Mesenchymal stem cell (in vitro differentiated cells and primary cell): Measurements from ENCODE around the gene HK3.

Experiments
- DNase-seq: peaks from one replicate; pipeline ENCODE4 v3.0.0-alpha.2; 2013
- H2AFZ ChIP-seq: one replicate; pipeline ENCODE4 v1.6.1; 2013; ENCODE audit warnings: low read depth, mild to moderate bottlenecking, control low read depth, inconsistent platforms, low read length, moderate library complexity
- H2AK5ac ChIP-seq: 2 replicates; pipeline ENCODE4 v1.6.1; 2013; ENCODE audit warnings: low read length, moderate library complexity, mild to moderate bottlenecking, inconsistent platforms; ENCODE audit not compliant: severe bottlenecking
- H2BK120ac ChIP-seq: one replicate; pipeline ENCODE4 v1.6.1; 2013; ENCODE audit warnings: low read depth, mild to moderate bottlenecking, inconsistent platforms, low read length, moderate library complexity
- H2BK12ac ChIP-seq, 2 experiments: one replicate each; pipeline ENCODE4 v1.6.1; 2013; ENCODE audit warnings: inconsistent platforms in 2 of 2, low read length in 2 of 2, mild to moderate bottlenecking in 2 of 2, moderate library complexity in 2 of 2, control low read depth in 1 of 2
- H2BK15ac ChIP-seq: one replicate; pipeline ENCODE4 v1.6.1; 2013; ENCODE audit warnings: mild to moderate bottlenecking, low read depth, inconsistent platforms; ENCODE audit not compliant: poor library complexity, severe bottlenecking
- H2BK5ac ChIP-seq: 2 replicates; pipeline ENCODE4 v1.6.1; 2013; ENCODE audit warnings: low read depth, mild to moderate bottlenecking, low read length, control low read depth, inconsistent platforms; ENCODE audit not compliant: poor library complexity, severe bottlenecking
- H3K14ac ChIP-seq, 2 experiments: one replicate each; pipeline ENCODE4 v1.6.1; 2013; ENCODE audit warnings: inconsistent platforms in 2 of 2, low read length in 2 of 2, control low read depth in 1 of 2, mild to moderate bottlenecking in 1 of 2, moderate library complexity in 1 of 2
- H3K18ac ChIP-seq, 2 experiments: one replicate each; pipeline ENCODE4 v1.6.1; 2013; ENCODE audit warnings: inconsistent platforms in 2 of 2, low read length in 2 of 2, control low read depth in 1 of 2, low read depth in 1 of 2, mild to moderate bottlenecking in 1 of 2
- H3K23ac ChIP-seq, 2 experiments: one replicate each; pipeline ENCODE4 v1.6.1; 2013; ENCODE audit warnings: inconsistent platforms in 2 of 2, low read length in 2 of 2, mild to moderate bottlenecking in 2 of 2, moderate library complexity in 2 of 2, control low read depth in 1 of 2
- H3K27ac ChIP-seq: 2 replicates; pipeline ENCODE4 v1.5.1; 2013; ENCODE audit warnings: mild to moderate bottlenecking, moderate library complexity, low read length, control low read depth, inconsistent platforms; ENCODE audit not compliant: poor library complexity, severe bottlenecking
- H3K27me3 ChIP-seq, 2 experiments: 2 replicates each; pipeline versions ENCODE4 v1.6.1 to v1.7.0; 2013; ENCODE audit warnings: low read length in 2 of 2, mild to moderate bottlenecking in 2 of 2, moderate library complexity in 2 of 2, control low read depth in 1 of 2, inconsistent platforms in 1 of 2; ENCODE audit not compliant: control insufficient read depth in 1 of 2, insufficient read depth in 1 of 2
- H3K36me3 ChIP-seq, 2 experiments: 2 replicates each; pipeline versions ENCODE4 v1.6.1 to v1.7.0; 2013; ENCODE audit warnings: low read length in 2 of 2, control low read depth in 1 of 2, inconsistent platforms in 1 of 2, low read depth in 1 of 2, mild to moderate bottlenecking in 1 of 2; ENCODE audit not compliant: insufficient read depth in 2 of 2, control insufficient read depth in 1 of 2
- H3K4ac ChIP-seq, 2 experiments: one replicate each; pipeline ENCODE4 v1.6.1; 2013; ENCODE audit warnings: inconsistent platforms in 2 of 2, low read length in 2 of 2, mild to moderate bottlenecking in 2 of 2, moderate library complexity in 2 of 2, control low read depth in 1 of 2, low read depth in 1 of 2
- H3K4me1 ChIP-seq: 2 replicates; pipeline ENCODE4 v1.6.1; 2013; ENCODE audit warnings: low read depth, low read length, control low read depth; ENCODE audit not compliant: control insufficient read depth, insufficient read depth
- H3K4me2 ChIP-seq: 2 replicates; pipeline ENCODE4 v1.6.1; 2013; ENCODE audit warnings: low read length, mild to moderate bottlenecking, inconsistent platforms; ENCODE audit not compliant: poor library complexity, severe bottlenecking
- H3K4me3 ChIP-seq, 2 experiments: 2 replicates each; pipeline versions ENCODE4 v1.5.1 to v1.7.0; 2013; ENCODE audit warnings: low read length in 2 of 2, mild to moderate bottlenecking in 2 of 2, control low read depth in 1 of 2, low read depth in 1 of 2; ENCODE audit not compliant: insufficient read depth in 1 of 2
- H3K79me1 ChIP-seq: replicated peaks from 2 replicates; pipeline ENCODE4 v1.6.1; 2013; ENCODE audit warnings: mild to moderate bottlenecking, control low read depth, low read length, inconsistent platforms; ENCODE audit not compliant: poor library complexity, severe bottlenecking
- H3K9ac ChIP-seq: 2 replicates; pipeline ENCODE4 v1.7.0; 2013; ENCODE audit warnings: mild to moderate bottlenecking, low read length, moderate library complexity
- H3K9me3 ChIP-seq: 2 replicates; pipeline ENCODE4 v1.7.0; 2013; ENCODE audit warnings: mild to moderate bottlenecking, low read length; ENCODE audit not compliant: control insufficient read depth
- H4K8ac ChIP-seq: one replicate; pipeline ENCODE4 v1.6.1; 2013; ENCODE audit warnings: inconsistent platforms, mild to moderate bottlenecking, low read length, moderate library complexity
- H4K91ac ChIP-seq: one replicate; pipeline ENCODE4 v1.6.1; 2013; ENCODE audit warnings: mild to moderate bottlenecking, low read length, inconsistent platforms
- WGBS: methylation state at CpG from one replicate; pipeline ENCODE4 v1.1.7; 2013; ENCODE audit warnings: mixed read lengths; 5-methylcytosine and 5-hydroxymethylcytosine counted together

Gene HK3

DNA sequence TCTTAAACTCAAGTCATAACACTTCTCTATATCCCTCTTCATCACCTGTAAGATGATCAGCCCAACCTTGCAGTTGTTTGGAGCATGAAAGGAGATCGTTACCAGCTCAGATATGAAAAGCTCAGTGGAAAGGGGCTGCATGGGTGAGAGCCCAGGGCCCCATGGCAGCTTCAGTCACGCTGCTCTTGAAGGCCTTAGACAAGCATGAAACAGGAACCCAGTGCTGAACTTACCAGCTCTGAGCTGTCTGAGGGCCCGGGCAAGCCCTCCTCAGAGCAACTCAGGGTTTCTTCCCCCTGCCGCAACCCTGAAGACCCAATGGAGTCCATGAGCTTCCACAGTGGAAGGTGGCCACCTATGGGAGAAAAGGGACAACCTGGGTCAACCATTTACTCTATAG, 3.3 kb downstream of the HK3 start:
- no peak overlapping the region for H3K14ac ChIP-seq
- H2AK5ac ChIP-seq, result no peak overlapping the region
- no peak overlapping the region for H2AFZ ChIP-seq
- no peak overlapping the region for H3K4me2 ChIP-seq
- H3K36me3 ChIP-seq, result peaks cover 3 to 12% of the 10 kb centered on the region in 2 experiments
- H4K91ac ChIP-seq, result no peak overlapping the region
- no peaks in the 10 kb centered on the region for H3K79me1 ChIP-seq
- DNase-seq, result no peak
- H2BK5ac ChIP-seq, result no peak overlapping the region
- H3K4me1 ChIP-seq, result peaks cover 10% of the 10 kb centered on the region
- no peaks in the 10 kb centered on the region for H3K9me3 ChIP-seq
- no peak overlapping the region for H4K8ac ChIP-seq
- H3K27me3 ChIP-seq, result peaks cover 0 to 41% of the 10 kb centered on the region in 2 experiments
- no peak overlapping the region for H3K27ac ChIP-seq
- H3K4me3 ChIP-seq, result no peak overlapping the region
- no peak overlapping the region for H3K4ac ChIP-seq
- H2BK15ac ChIP-seq, result no peak overlapping the region
- H3K18ac ChIP-seq, result no peak overlapping the region
- H3K23ac ChIP-seq, result no peak overlapping the region
- no peak overlapping the region for H3K9ac ChIP-seq
- 89% methylated on average over 4 of the region's 4 CpGs for WGBS
- no peak overlapping the region for H2BK120ac ChIP-seq
- no peak overlapping the region for H2BK12ac ChIP-seq

DNA sequence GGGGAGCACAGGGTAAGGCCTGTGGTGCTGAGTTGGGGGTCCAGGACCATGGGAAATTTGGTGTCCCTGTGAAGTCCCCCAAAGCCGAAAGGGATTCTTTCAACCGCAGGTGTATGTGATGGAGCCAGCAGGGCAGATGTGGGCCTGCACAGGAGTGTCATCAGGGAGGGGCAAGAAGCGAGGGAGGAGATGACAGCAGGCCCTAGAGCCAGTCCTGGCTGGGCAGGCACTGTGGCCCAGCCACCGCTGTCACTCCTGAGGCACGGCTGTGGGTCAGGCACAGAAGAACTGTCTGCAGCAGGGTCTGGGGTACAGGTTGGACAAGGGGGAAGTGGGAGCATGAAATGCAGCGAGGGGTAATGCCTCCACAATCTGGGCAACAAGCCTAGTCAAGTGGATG, 4.8 kb downstream of the HK3 start:
- H3K9ac ChIP-seq, result no peak overlapping the region
- H3K4me2 ChIP-seq, result no peak overlapping the region
- 83% methylated on average over 6 of the region's 6 CpGs for WGBS
- H3K4me1 ChIP-seq, result no peaks in the 10 kb centered on the region
- H3K4ac ChIP-seq, result no peak overlapping the region
- H4K91ac ChIP-seq, result no peak overlapping the region
- H2BK12ac ChIP-seq, result no peak overlapping the region
- H2BK120ac ChIP-seq, result no peak overlapping the region
- no peak overlapping the region for H2AK5ac ChIP-seq
- no peak overlapping the region for H3K14ac ChIP-seq
- no peak overlapping the region for H3K27ac ChIP-seq
- H2BK15ac ChIP-seq, result no peak overlapping the region
- DNase-seq, result no peak
- no peak overlapping the region for H4K8ac ChIP-seq
- peaks cover 0 to 4% of the 10 kb centered on the region in 2 experiments for H3K36me3 ChIP-seq
- peaks cover 0 to 53% of the 10 kb centered on the region in 2 experiments for H3K27me3 ChIP-seq
- H2BK5ac ChIP-seq, result no peak overlapping the region
- no peak overlapping the region for H3K18ac ChIP-seq
- no peak overlapping the region for H3K23ac ChIP-seq
- H3K4me3 ChIP-seq, result no peak overlapping the region
- H2AFZ ChIP-seq, result no peak overlapping the region
- H3K79me1 ChIP-seq, result no peaks in the 10 kb centered on the region
- no peaks in the 10 kb centered on the region for H3K9me3 ChIP-seq

DNA sequence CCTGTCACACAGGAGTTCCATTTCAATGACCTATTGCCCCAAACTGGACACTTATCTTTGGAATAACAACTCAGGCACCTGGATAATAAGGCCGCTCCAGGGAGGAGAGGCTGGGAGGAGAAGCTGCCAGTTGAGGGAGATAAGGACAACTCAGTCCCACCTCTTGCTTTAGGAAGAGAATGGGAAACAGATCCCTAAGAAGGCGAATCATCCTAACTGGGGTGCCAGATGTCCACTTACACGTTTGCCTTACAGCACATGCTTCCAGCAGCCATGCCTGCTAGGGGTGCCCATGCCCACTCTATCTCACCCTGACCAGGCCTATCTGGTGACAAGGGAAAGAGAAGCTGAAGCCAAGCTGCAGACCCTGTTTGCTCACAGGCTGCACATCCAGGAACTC, 6.5 kb downstream of the HK3 start:
- no peaks in the 10 kb centered on the region for H3K9me3 ChIP-seq
- no peaks in the 10 kb centered on the region for H3K4me1 ChIP-seq

DNA sequence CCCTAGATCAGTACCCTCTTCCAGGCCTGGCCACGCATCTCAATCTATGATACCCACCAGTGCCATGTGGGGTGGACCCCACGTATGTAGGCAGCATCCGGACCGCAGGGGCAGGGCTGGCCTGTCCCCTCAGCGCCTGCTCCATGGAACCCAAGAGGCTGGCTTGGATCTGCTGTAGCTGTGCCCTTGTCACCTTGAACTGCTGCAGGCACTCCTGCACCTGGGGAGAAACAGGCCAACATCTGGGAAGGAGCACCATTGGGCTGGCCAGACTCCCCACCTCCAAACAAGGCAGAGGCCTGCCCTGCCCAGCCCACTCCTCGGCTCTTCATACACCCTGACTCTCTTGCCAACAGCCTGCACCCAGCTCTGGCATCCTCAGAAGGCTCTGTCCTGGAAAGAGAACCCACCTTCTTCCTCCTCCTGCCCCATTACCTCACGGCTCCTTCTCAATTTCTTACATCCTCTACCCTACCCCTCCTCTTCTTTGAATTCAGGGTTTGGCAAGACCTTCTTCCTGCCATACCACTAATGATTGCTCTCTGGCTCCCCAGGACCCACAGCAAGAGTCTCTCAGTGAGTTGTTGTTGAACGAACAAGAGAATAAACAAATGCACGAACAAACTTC, 7.7 kb downstream of the HK3 start:
- no peak overlapping the region for H3K18ac ChIP-seq
- H2AFZ ChIP-seq, result no peak overlapping the region
- peaks cover 0 to 3% of the 10 kb centered on the region in 2 experiments for H3K36me3 ChIP-seq

More for the DNA sequence above, 6.5 kb downstream of the HK3 start:
- H2BK5ac ChIP-seq, result no peak overlapping the region
- H2AK5ac ChIP-seq, result no peak overlapping the region
- H3K14ac ChIP-seq, result no peak overlapping the region
- no peak overlapping the region for H3K4me2 ChIP-seq
- no peak overlapping the region for H3K23ac ChIP-seq
- H4K8ac ChIP-seq, result no peak overlapping the region
- no peak overlapping the region for H3K18ac ChIP-seq
- H4K91ac ChIP-seq, result no peak overlapping the region
- H2AFZ ChIP-seq, result no peak overlapping the region
- no peak overlapping the region for H3K27ac ChIP-seq
- 59% methylated on average over 3 of the region's 3 CpGs for WGBS
- H3K9ac ChIP-seq, result no peak overlapping the region
- H3K79me1 ChIP-seq, result no peaks in the 10 kb centered on the region
- no peak for DNase-seq
- H3K27me3 ChIP-seq, result peaks cover 0 to 58% of the 10 kb centered on the region in 2 experiments
- H3K36me3 ChIP-seq, result peaks cover 0 to 3% of the 10 kb centered on the region in 2 experiments
- H3K4ac ChIP-seq, result no peak overlapping the region
- H3K4me3 ChIP-seq, result no peak overlapping the region
- H2BK15ac ChIP-seq, result no peak overlapping the region
- H2BK120ac ChIP-seq, result no peak overlapping the region
- H2BK12ac ChIP-seq, result no peak overlapping the region

More for the DNA sequence above, 7.7 kb downstream of the HK3 start:
- Histone ChIP-seq H2BK120ac (no peak overlapping the region), H3K14ac (peak overlapping the region in 1 of 2 experiments; percentile 3), H3K79me1 (no peaks in the 10 kb centered on the region), H3K4me2 (no peak overlapping the region), H4K8ac (no peak overlapping the region), H3K4me3 (no peak overlapping the region), H3K23ac (no peak overlapping the region), H3K4me1 (no peaks in the 10 kb centered on the region), H2BK15ac (no peak overlapping the region), H2BK5ac (no peak overlapping the region), H3K27me3 (peaks cover 0 to 59% of the 10 kb centered on the region in 2 experiments), H3K4ac (no peak overlapping the region), H2BK12ac (no peak overlapping the region), H2AK5ac (no peak overlapping the region), H3K27ac (no peak overlapping the region), H4K91ac (no peak overlapping the region), H3K9me3 (no peaks in the 10 kb centered on the region), H3K9ac (no peak overlapping the region)
- no peak for DNase-seq
- WGBS, result 85% methylated on average over 9 of the region's 9 CpGs
